MCF 10A (cell line): ENCODE results near the gene SEMA6B. TPM values are rescaled to one million over a fixed set of nuclear protein-coding genes. Genes with fewer than 3 reads are reported as not detected.

Source experiments
- BruUV-seq: library from RNA; stranded (reverse); fragments of 400-500 nt; replicated peaks from 2 replicates; lab custom pipeline; 2021; lab: Mats Ljungman, UMichigan
- CTCF ChIA-PET: fragments of 300-600 bp; sonication (Branson Sonifier 250); formaldehyde crosslinking; extraction: SDS; loops from one replicate; lab custom pipeline; 2021; ENCODE audit warnings: antibody characterized with exemption, inconsistent platforms; lab: Yijun Ruan, JAX
- POLR2A ChIA-PET: fragments of 300-600, 350-650 bp; sonication (Branson Sonifier 250); formaldehyde crosslinking; extraction: SDS; loops from one replicate; lab custom pipeline; 2020; ENCODE audit warnings: antibody characterized with exemption, inconsistent platforms; lab: Yijun Ruan, JAX
- DNase-seq: peaks from one replicate; pipeline ENCODE4 v3.0.0-alpha.2; 2018; ENCODE audit not compliant: unreplicated experiment
- H3K27ac Mint-ChIP-seq: one replicate; pipeline ENCODE4 v1.8.0; 2022; ENCODE audit warnings: mild to moderate bottlenecking, low read depth, mixed read lengths; ENCODE audit not compliant: unreplicated experiment
- H3K27me3 Mint-ChIP-seq: one replicate; pipeline ENCODE4 v1.8.0; 2022; ENCODE audit warnings: mixed read lengths; ENCODE audit not compliant: insufficient read depth, unreplicated experiment
- H3K36me3 Mint-ChIP-seq: one replicate; pipeline ENCODE4 v1.8.0; 2022; ENCODE audit warnings: mild to moderate bottlenecking, moderate library complexity, mixed read lengths; ENCODE audit not compliant: insufficient read depth, unreplicated experiment
- H3K4me1 Mint-ChIP-seq: one replicate; pipeline ENCODE4 v1.8.0; 2022; ENCODE audit warnings: mixed read lengths; ENCODE audit not compliant: insufficient read depth, unreplicated experiment
- H3K4me3 Mint-ChIP-seq: one replicate; pipeline ENCODE4 v1.8.0; 2022; ENCODE audit warnings: mild to moderate bottlenecking, moderate library complexity, mixed read lengths; ENCODE audit not compliant: unreplicated experiment
- H3K9me3 Mint-ChIP-seq: one replicate; pipeline ENCODE4 v1.8.0; 2022; ENCODE audit warnings: mixed read lengths; ENCODE audit not compliant: unreplicated experiment
- intact Hi-C: fragments of 100-400 bp; cut with micrococcal nuclease; formaldehyde crosslinking; loops from 2 replicates; pipeline ENCODE4 v1.14.1; 2022
- total RNA-seq: library from RNA; stranded (reverse); gene quantifications from 2 replicates; pipeline ENCODE4 v1.2.3, GENCODE V29; 2022
- TF ChIP-seq, protein P1 (sequence below): fragments of 200-600 bp; IDR thresholded peaks from one replicate; pipeline ENCODE4 v1.8.0; 2022; ENCODE audit warnings: antibody characterized with exemption, mild to moderate bottlenecking; ENCODE audit not compliant: unreplicated experiment

Gene SEMA6B
- total RNA-seq, 1 experiment from 2014 or later = 0.54 TPM

DNA sequence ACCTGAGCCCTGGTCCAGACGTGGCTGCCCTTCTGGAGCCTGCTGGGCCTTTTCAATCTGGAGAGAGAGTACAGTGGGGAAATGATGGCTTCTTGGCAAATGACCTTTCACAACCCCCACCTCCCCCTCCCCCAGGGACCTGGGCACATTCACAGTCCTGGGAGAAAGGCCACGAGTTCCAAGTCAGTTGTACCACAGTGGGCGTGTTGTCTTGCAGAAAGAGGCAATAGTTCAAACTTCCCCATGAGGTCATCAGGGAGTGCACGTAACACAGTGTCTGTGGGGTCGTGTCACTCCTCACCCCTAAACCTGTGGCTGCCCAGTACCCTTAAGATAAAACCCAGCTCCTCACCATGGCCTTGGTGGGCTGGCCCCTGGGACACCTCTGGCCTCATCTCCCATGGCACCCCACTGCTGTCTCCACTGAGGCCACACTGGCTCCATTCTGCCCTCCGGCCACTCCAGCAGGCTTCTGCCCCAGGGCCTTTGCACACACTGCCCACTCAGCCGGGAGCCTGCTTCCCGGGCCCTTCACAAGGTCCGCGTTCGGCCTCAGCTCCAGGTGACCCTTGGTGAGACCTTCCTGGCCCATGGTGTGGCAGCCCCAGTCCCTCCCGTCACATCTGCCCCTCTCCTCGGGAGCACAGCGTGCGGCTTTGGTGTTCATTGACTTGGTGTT is 54.5 kb downstream of the SEMA6B start:
- Mint-ChIP-seq H3K27me3 (no peaks in the 10 kb centered on the region), H3K36me3 (peaks cover 17% of the 10 kb centered on the region), H3K9me3 (no peaks in the 10 kb centered on the region), H3K4me1 (peaks cover 10% of the 10 kb centered on the region), H3K27ac (no peak overlapping the region), H3K4me3 (no peak overlapping the region)
- no peak for DNase-seq
- ChIA-PET POLR2A (no interaction called here), CTCF (interaction anchor here (0.7 to 3.4 kb wide), 3 partner anchors 10 to 94 kb away, joined by 3 to 12 read pairs (median 9); no protein-coding TSS in a partner anchor)
- intact Hi-C loops = no loop called here
- TF ChIP-seq, protein P1, sequence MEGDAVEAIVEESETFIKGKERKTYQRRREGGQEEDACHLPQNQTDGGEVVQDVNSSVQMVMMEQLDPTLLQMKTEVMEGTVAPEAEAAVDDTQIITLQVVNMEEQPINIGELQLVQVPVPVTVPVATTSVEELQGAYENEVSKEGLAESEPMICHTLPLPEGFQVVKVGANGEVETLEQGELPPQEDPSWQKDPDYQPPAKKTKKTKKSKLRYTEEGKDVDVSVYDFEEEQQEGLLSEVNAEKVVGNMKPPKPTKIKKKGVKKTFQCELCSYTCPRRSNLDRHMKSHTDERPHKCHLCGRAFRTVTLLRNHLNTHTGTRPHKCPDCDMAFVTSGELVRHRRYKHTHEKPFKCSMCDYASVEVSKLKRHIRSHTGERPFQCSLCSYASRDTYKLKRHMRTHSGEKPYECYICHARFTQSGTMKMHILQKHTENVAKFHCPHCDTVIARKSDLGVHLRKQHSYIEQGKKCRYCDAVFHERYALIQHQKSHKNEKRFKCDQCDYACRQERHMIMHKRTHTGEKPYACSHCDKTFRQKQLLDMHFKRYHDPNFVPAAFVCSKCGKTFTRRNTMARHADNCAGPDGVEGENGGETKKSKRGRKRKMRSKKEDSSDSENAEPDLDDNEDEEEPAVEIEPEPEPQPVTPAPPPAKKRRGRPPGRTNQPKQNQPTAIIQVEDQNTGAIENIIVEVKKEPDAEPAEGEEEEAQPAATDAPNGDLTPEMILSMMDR = no peak
- no TSS peak for BruUV-seq

DNA sequence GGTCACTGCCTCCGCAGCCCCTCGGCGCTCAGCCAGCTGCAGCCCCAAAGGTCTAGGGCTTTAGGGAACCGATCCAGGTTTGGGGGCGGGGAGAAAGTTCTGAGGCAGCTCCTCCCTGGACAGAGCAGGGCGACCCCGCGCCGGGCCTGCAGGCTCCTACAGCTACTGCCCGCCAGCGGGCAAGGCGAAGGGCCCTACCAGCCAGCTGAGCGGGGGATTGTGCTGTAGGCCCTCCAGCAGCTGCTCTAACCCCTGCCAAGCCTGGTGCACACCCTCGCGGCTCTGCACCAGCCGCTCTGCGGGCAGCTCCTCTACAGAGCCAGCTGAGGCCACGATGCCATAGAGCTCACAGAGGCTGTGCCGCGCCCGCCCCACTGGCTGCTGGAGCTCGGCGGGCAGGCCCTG is 55.2 kb downstream of the SEMA6B start:
- CTCF ChIA-PET = interaction anchor here (1.0 to 3.4 kb wide), 3 partner anchors 9 to 21 kb away, joined by 3 to 12 read pairs (median 9); no protein-coding TSS in a partner anchor

DNA sequence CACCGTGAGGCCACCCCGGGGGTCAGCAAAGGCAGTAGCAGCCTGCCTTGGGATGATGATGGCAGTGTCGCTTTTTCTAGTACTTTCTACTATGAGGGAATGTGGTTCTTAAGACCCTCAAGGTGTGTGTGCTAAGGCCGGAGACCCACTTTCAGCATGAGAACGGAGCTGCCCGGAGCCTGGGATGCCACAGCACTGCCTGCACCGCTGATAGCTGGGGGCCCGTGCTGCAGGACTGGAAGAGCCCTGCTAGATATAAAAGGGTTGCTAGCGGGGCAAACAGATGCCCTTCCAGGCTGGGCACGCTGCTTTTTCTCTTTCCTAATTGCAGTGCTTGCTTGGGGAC is 55.7 kb downstream of the SEMA6B start:
- TF ChIP-seq, protein P1 = no peak
- no peaks in the 10 kb centered on the region for H3K9me3 Mint-ChIP-seq
- no peak overlapping the region for H3K4me3 Mint-ChIP-seq
- intact Hi-C loops = no loop called here
- H3K36me3 Mint-ChIP-seq = peaks cover 17% of the 10 kb centered on the region
- H3K4me1 Mint-ChIP-seq = peaks cover 10% of the 10 kb centered on the region
- no TSS peak for BruUV-seq
- POLR2A ChIA-PET = no interaction called here
- no peak for DNase-seq
- CTCF ChIA-PET = interaction anchor here (1.0 to 3.4 kb wide), 3 partner anchors 8 to 22 kb away, joined by 3 to 12 read pairs (median 9); no protein-coding TSS in a partner anchor
- H3K27ac Mint-ChIP-seq = no peak overlapping the region
- no peaks in the 10 kb centered on the region for H3K27me3 Mint-ChIP-seq

More for the DNA sequence above, 55.2 kb downstream of the SEMA6B start:
- Mint-ChIP-seq H3K27ac (no peak overlapping the region), H3K36me3 (peaks cover 17% of the 10 kb centered on the region), H3K4me1 (peaks cover 10% of the 10 kb centered on the region), H3K9me3 (no peaks in the 10 kb centered on the region), H3K4me3 (no peak overlapping the region), H3K27me3 (no peaks in the 10 kb centered on the region)
- intact Hi-C loops = no loop called here
- TF ChIP-seq, protein P1 = no peak
- no peak for DNase-seq
- POLR2A ChIA-PET = no interaction called here
- BruUV-seq = no TSS peak

DNA sequence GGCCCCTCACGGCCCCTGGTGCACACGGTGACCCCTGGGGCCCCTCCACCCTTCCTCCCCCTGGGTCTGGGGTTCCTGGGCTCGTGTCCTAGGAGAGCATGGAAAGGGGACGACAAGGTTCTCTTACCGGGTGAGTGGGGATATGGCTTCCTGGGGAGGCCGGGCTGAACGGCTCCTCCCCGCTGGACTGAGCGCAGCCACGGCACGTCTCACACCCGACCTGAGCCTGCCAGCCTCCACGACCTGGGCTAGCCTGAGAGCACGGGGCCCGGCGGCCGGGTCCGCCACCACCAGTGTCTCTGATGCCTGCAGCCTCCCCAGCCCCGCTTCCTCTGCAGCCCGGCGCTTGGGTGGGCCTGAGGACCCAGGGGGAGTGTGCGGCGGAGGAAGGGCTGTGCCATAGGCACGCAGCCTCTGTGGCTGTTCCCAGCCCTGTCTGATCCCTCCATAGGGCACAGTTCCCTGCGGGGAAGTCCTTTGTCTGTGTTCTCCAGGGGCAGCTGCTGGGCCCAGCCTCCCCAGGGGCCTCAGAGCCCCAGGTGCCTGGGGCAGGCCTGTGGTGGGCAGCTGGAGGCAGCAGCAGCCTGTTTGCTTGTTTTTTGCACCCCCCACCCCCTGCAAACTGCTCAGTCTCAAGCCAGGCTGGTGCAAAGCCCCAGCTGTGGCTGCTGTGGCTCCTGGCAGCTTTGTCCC is 56.2 kb downstream of the SEMA6B start:
- intact Hi-C loops = no loop called here
- ChIA-PET CTCF (interaction anchor here (1.0 to 3.4 kb wide), 3 partner anchors 8 to 22 kb away, joined by 3 to 12 read pairs (median 9); no protein-coding TSS in a partner anchor), POLR2A (no interaction called here)
- DNase-seq = no peak
- H3K9me3 Mint-ChIP-seq = no peaks in the 10 kb centered on the region
- peaks cover 10% of the 10 kb centered on the region for H3K4me1 Mint-ChIP-seq
- no peaks in the 10 kb centered on the region for H3K27me3 Mint-ChIP-seq
- H3K36me3 Mint-ChIP-seq = peaks cover 22% of the 10 kb centered on the region
- no TSS peak for BruUV-seq
- H3K4me3 Mint-ChIP-seq = no peak overlapping the region
- TF ChIP-seq, protein P1 = no peak
- no peak overlapping the region for H3K27ac Mint-ChIP-seq
